SJSA1 (cell line): ENCODE results near the gene SPATA9. TPM values are rescaled to one million over a fixed set of nuclear protein-coding genes. Genes with fewer than 3 reads are reported as not detected.
A peak's percentile ranks its signal among the peaks of the same experiment; 100 is the strongest.
"Not testable (repeated sequence)": the region's sequence is repeated elsewhere in the genome, so short reads cannot be mapped to it uniquely, and the experiment has no call there.

ENCODE experiments used
- DNase-seq, 2 experiments: peaks; one replicate each; pipeline ENCODE4 v3.0.0-alpha.2; 2015 to 2020; ENCODE audit warnings: low spot score in 2 of 2, low read depth in 1 of 2
- H3K27ac ChIP-seq: fragments of 250-450 bp; sonication (Bioruptor Pico); 2 replicates; pipeline ENCODE4 v1.5.1; 2020; ENCODE audit warnings: mild to moderate bottlenecking, moderate library complexity
- H3K27me3 ChIP-seq: fragments of 250-450 bp; sonication (Bioruptor Pico); replicated peaks from 2 replicates; pipeline ENCODE4 v1.5.1; 2020; ENCODE audit warnings: mild to moderate bottlenecking, moderate library complexity
- H3K36me3 ChIP-seq: fragments of 250-450 bp; sonication (Bioruptor Pico); 2 replicates; pipeline ENCODE4 v1.5.1; 2020; ENCODE audit warnings: mild to moderate bottlenecking
- H3K4me1 ChIP-seq: fragments of 250-450 bp; sonication (Bioruptor Pico); replicated peaks from 2 replicates; pipeline ENCODE4 v1.6.1; 2021; ENCODE audit warnings: mild to moderate bottlenecking
- H3K4me3 ChIP-seq: fragments of 250-450 bp; sonication (Bioruptor Pico); 2 replicates; pipeline ENCODE4 v1.5.1; 2020; ENCODE audit warnings: mild to moderate bottlenecking
- H3K9me3 ChIP-seq: fragments of 250-450 bp; sonication (Bioruptor Pico); replicated peaks from 2 replicates; pipeline ENCODE4 v1.5.1; 2020; ENCODE audit warnings: mild to moderate bottlenecking
- total RNA-seq: library from RNA; depleted of rRNA; stranded (reverse); fragments of >200 nt; shearing (Covaris generic); gene quantifications from 2 replicates; pipeline ENCODE4 v1.2.3, GENCODE V29; 2014

The SPATA9 gene
- total RNA-seq, 1 experiment from 2014 or later: 1.4 TPM

DNA sequence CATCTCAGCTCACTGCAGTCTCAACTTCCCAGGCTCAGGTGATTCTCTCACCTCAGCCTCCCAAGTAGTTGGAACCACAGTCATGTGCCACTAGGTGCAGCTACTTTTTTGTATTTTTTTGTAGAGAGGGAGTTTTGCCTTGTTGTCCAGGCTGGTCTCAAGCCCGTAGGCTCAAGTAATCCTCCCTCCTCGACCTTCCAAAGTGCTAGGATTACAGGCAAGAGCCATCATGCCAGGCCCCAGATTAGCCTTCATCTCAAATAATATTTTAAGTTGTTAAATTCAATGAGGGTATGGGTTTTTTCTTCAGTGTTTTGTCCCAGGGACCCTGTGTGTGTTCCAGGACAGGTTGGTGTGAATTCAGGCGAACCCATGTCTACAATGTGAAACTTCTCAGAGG is 48.7 kb downstream of the SPATA9 start:
- Histone ChIP-seq H3K36me3 (no peaks in the 10 kb centered on the region), H3K4me1 (peaks cover 20% of the 10 kb centered on the region), H3K27me3 (no peaks in the 10 kb centered on the region), H3K9me3 (no peaks in the 10 kb centered on the region), H3K4me3 (no peak overlapping the region), H3K27ac (no peak overlapping the region)
- no peak for DNase-seq

DNA sequence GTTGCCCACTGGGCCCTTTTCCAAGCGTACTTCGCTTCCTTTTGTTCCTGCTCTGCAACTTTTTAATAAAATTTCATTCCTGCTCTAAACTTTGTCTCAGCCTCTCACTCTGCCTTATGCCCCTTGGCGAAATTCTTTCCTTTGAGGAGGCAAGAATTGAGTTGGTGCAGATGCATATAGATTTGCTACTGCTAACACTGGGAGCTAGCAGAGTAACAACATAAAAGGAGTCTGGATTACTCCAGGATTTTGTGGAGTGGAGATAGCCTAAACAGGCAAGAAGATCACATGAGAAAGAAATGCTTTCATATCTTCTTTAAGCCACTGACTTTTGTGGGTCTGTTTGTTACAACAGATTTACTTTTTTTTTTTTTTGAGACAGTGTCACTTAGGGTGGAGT is 49.1 kb downstream of the SPATA9 start:
- Histone ChIP-seq H3K9me3 (no peaks in the 10 kb centered on the region), H3K36me3 (no peaks in the 10 kb centered on the region), H3K27me3 (no peaks in the 10 kb centered on the region), H3K4me3 (no peak overlapping the region), H3K4me1 (peaks cover 20% of the 10 kb centered on the region), H3K27ac (no peak overlapping the region)
- DNase-seq: no peak

DNA sequence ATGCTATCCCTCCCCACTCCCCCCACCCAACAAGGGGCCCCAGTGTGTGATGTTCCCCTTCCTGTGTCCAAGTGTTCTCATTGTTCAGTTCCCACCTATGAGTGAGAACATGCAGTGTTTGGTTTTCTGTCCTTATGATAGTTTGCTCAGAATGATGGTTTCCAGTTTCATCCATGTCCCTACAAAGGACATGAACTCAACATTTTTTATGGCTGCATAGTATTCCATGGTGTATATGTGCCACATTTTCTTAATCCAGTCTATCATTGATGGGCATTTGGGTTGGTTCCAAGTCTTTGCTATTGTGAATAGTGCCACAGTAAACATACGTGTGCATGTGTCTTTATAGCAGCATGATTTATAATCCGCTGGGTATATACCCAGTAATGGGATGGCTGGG is 49.8 kb downstream of the SPATA9 start:
- peaks cover 20% of the 10 kb centered on the region for H3K4me1 ChIP-seq
- not testable (repeated sequence) for H3K4me3 ChIP-seq, H3K9me3 ChIP-seq, H3K27me3 ChIP-seq, H3K27ac ChIP-seq, DNase-seq, H3K36me3 ChIP-seq

DNA sequence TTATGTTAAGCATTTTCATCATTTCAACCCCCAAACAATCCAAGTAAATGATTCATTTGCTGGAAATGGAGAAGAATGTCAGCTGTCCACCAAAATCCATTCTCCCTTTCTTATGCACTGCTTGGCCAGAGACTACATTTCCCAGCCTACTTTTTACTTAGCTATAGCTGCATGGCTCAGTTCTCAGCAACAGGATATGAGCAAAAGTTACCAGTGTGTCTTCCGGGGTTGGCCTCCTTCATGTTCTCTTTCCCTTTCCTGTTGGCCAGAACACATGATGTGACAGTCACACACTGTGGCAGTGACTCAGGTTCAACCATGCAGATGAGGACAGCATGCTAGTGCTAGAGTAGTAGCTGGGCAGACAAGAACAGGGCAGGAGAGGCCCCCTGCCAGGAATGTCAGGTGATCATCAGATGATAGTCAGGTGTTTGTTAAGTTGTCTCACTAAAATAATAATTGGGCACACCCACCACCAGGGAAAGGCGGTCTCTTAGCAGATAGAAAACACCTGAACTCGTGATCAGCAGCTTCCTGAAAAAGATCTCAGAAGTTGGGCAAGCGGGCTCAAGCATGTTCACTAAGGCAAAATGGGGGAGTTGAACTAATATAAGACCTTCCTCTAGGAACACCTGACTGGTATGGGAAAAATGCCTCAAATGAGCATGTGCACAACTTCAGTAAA is 50.7 kb downstream of the SPATA9 start:
- no peak overlapping the region for H3K4me3 ChIP-seq
- peaks cover 20% of the 10 kb centered on the region for H3K4me1 ChIP-seq
- peak; percentile 54 to 63 for DNase-seq
- H3K27ac ChIP-seq: peak overlapping the region; percentile 76
- H3K9me3 ChIP-seq: no peaks in the 10 kb centered on the region
- no peaks in the 10 kb centered on the region for H3K36me3 ChIP-seq
- H3K27me3 ChIP-seq: no peaks in the 10 kb centered on the region

DNA sequence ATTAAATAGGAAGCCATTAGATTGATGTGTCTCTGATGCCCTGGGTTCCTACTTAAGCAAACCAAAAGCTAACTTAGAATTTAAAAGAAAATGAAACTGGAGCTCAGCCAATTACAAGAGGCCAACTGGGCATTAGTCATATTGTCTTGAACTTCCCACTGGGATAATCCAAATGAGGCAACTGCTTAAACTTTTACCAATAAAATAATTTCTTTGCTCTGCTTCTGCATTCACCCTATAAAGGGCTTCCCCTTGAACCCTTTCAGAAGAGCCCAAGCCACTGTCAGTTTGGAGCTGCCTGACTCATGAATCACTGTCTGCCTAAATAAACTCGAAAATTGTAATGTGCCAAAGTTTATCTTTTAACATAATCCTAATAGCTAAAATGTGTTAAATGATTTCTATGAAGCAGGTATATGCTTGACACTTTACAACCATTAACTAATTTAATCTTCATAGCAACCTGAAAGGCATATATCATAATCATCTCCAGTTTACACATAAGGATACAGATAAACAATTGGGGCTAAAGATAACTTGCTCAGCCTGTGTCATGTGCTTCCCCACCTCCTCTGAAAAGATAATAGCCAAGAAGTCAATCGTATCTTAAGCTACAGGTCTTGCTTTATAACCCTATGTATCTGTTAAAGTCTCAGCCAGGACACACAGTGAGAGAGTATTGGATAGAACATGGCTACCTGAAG is 51.4 kb downstream of the SPATA9 start:
- Histone ChIP-seq H3K9me3 (no peaks in the 10 kb centered on the region), H3K27ac (peak overlapping the region; percentile 76), H3K36me3 (no peaks in the 10 kb centered on the region), H3K4me3 (no peak overlapping the region), H3K27me3 (no peaks in the 10 kb centered on the region), H3K4me1 (peaks cover 20% of the 10 kb centered on the region)
- DNase-seq: peak in 1 of 2 experiments; percentile 50

DNA sequence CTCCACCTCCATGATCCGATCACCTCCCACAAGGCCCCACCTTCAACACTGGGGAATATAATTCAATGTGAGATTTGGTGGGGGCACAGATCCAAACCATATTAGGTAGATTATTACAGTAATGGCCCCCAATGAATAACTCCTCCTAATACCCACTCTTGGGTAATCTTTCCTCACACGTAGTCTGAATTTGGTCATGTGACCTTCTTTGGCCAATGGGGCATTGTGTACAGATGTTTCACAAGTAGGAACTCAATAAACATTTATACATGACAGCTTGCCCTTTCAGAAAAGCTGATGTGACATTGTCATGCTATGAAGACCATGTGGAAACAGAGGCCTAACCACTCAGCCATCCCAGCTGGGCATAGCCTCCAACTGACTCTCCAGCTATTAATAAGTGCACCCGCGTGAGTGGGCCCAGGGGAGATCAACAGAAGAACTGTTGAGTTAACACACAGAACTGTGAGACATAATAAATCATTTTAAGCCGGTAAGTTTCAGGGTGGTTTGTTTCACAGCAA is 52.3 kb downstream of the SPATA9 start:
- no peak for DNase-seq
- H3K27ac ChIP-seq: peak overlapping the region; percentile 76
- H3K4me3 ChIP-seq: no peak overlapping the region

DNA sequence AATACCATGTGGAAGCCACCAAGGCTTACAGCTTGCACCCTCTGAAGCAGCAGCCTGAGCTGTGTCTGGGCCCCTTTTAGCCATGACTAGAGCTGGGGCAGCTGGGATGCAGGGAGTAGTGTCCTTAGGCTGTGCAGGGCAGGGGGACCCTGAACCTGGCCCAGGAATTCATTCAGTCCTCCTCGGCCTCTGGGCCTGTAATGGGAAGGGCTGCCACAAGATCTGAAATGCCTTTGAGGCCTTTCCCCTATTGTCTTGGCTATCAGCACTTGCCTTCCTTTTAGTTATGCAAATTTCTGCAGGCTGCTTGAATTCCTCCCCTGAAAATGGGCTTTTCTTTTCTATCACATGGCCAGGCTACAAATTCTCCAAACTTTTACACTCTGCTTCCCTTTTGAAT is 53.9 kb downstream of the SPATA9 start:
- H3K27me3 ChIP-seq: no peaks in the 10 kb centered on the region
- no peak overlapping the region for H3K4me3 ChIP-seq
- no peak overlapping the region for H3K27ac ChIP-seq
- DNase-seq: no peak
- no peaks in the 10 kb centered on the region for H3K36me3 ChIP-seq
- no peaks in the 10 kb centered on the region for H3K9me3 ChIP-seq
- H3K4me1 ChIP-seq: peaks cover 20% of the 10 kb centered on the region

More for the DNA sequence above, 52.3 kb downstream of the SPATA9 start:
- no peaks in the 10 kb centered on the region for H3K36me3 ChIP-seq
- H3K27me3 ChIP-seq: no peaks in the 10 kb centered on the region
- H3K4me1 ChIP-seq: peaks cover 20% of the 10 kb centered on the region
- H3K9me3 ChIP-seq: no peaks in the 10 kb centered on the region

DNA sequence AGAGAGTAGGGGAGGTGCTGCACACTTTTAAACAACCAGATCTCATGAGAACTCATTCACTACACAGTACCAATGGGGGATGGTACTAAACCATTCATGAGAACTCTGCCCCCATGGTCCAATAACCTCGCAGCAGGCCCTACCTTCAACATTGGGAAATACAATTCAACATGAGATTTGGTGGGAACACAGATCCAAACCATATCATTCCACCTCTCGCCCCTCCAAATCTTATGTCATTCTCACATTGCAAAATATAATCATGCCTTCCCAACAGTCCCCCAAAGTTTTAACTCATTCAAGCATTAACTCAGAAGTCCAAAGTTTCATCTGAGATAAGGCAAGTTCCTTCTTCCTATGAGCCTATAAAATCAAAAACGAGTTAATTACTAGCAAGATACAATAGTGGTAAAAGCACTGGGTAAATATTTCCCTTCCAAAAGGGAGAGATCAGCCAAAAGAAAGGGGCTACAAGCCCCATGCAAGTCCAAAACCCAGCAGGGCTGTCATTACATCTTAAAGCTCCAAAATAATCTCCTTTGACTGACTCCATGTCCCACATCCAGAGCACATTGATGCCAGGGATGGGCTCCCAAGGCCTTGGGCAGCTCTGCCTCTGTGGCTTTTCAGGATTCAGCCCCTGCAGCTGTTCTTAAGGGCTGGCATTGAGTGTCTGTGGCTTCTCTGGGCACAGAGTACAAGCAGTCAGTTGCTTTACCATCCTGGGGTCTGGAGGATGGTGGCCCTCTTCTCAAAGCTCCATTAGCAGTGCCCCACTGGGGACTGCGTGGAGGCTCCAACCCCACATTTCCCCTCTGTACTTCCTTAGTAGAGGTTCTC is 54.6 kb downstream of the SPATA9 start:
- Histone ChIP-seq H3K4me1 (peaks cover 20% of the 10 kb centered on the region), H3K27ac (no peak overlapping the region), H3K27me3 (no peaks in the 10 kb centered on the region), H3K9me3 (no peaks in the 10 kb centered on the region), H3K4me3 (no peak overlapping the region), H3K36me3 (no peaks in the 10 kb centered on the region)
- no peak for DNase-seq

DNA sequence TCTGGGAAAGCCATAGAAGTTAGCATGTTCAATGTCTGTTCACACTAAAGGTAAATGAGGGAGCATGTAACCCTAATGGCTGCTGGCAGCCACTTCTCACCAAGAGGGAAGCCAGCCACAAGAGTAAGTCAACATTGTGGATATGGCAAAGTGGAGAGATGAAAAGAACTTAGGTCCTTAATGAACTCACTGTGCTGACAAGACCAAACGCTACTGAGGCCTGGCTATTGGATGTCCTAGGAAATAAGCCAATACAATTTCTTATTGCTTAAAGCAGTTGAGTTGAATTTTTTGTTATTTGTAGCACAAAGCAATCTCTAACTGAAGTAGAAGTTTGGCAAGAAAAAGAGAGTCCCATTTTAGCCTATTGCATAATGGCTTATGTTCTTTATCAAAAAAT is 56.1 kb downstream of the SPATA9 start:
- no peaks in the 10 kb centered on the region for H3K36me3 ChIP-seq
- no peak overlapping the region for H3K27ac ChIP-seq
- peaks cover 18% of the 10 kb centered on the region for H3K4me1 ChIP-seq
- no peaks in the 10 kb centered on the region for H3K9me3 ChIP-seq
- no peaks in the 10 kb centered on the region for H3K27me3 ChIP-seq
- DNase-seq: no peak
- H3K4me3 ChIP-seq: no peak overlapping the region

DNA sequence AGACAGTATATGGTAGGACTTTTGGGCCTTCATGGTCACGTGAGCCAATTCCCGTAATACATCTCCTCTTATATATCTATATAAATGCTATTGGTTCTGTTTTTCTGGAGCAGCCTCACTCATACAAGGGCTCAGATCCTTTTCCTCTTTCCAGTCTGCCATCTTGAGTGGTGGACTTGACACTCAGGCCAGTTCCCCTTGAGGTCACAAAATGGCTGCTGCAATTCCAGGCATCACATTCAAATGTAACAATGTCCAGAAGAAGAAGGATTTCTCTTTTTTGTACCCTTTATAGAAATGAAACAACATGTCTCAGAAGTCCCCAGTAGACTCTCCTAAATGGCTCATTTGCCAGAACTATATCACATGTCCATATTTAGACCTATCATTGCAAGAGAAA is 58.4 kb downstream of the SPATA9 start:
- Histone ChIP-seq H3K4me1 (peaks cover 27% of the 10 kb centered on the region), H3K27ac (no peak overlapping the region), H3K4me3 (no peak overlapping the region), H3K27me3 (no peaks in the 10 kb centered on the region), H3K9me3 (no peaks in the 10 kb centered on the region; the same call in 1 of the 2 replicates), H3K36me3 (no peaks in the 10 kb centered on the region)
- DNase-seq: no peak

DNA sequence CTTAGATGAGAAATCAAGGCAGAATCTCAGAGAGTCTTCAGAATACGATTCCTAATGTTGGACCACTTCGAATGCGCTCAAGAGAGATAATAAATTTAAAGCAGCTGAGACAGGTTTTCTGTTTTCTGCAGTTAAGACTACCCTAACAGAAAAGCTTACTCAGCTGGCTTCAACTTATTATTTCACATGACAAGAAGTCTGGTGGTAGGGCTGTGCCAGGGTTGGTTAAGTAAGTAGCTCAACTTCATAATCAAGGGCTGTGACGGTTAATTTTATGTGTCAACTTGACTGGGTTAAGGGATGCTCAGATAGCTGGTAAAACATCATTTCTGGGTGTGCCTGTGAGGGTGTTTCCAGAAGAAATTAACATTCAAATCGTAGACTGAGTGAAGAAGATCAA is 59.1 kb downstream of the SPATA9 start:
- no peaks in the 10 kb centered on the region for H3K36me3 ChIP-seq
- H3K9me3 ChIP-seq: no peaks in the 10 kb centered on the region; the same call in 1 of the 2 replicates
- no peak overlapping the region for H3K27ac ChIP-seq

DNA sequence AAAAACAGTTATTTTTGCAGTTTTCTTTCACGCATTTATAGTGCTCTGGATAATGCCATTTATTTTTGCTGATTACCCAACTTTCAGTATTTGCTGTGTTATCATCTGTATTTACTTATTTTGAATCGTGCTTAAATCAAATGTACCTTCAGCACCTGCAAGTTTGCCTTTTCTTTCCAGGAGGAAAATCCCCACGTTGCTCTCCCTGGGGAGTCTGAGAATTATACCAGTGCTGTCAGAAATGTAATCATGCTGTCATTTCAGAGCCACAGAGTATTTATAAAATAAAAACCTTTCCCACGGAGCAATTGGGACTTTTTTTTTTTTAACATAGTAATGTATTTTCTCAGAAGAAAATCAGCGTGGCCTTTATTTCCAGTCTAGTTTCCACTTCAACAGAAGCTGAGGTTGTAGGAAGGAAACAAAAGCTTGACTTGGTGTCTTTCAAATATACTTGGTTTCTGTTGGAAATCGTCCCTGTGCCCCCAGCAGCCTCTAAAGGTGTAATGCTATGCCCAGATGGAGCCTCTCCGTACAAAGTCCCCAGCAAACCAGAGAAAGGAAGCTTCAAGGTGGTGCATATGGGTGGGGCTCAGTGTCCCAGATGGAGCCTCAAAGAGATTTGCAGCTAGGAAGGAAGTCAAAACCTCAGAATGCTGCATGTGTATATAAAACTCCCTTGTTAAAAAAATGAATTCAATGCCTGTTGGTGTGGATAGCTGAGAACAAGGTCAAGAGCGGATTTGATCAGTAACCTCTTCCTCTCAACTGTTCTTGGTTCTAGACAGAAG is 60.8 kb downstream of the SPATA9 start:
- Histone ChIP-seq H3K36me3 (no peaks in the 10 kb centered on the region), H3K27ac (no peak overlapping the region), H3K9me3 (no peaks in the 10 kb centered on the region; the same call in 1 of the 2 replicates), H3K4me3 (no peak overlapping the region), H3K27me3 (no peaks in the 10 kb centered on the region), H3K4me1 (peaks cover 27% of the 10 kb centered on the region)
- DNase-seq: no peak

More for the DNA sequence above, 59.1 kb downstream of the SPATA9 start:
- Histone ChIP-seq H3K27me3 (no peaks in the 10 kb centered on the region), H3K4me1 (peaks cover 27% of the 10 kb centered on the region), H3K4me3 (no peak overlapping the region)
- no peak for DNase-seq
